Keratinocyte (primary cell): ENCODE data around the gene MAL. TPM values are rescaled to one million over a fixed set of nuclear protein-coding genes. Genes with fewer than 3 reads are reported as not detected.

Source experiments
- DNase-seq: peaks from one replicate; pipeline ENCODE4 v3.0.0-alpha.2; 2011; ENCODE audit warnings: low read depth, missing footprints, low spot score
- FAIRE-seq: peaks from 2 replicates; lab custom pipeline; 2011; peaks lifted over from hg19 to GRCh38; lab: Jason Lieb, UNC
- H2AFZ ChIP-seq: 2 replicates; pipeline ENCODE4 v1.6.0; 2012; ENCODE audit warnings: low read length, control low read depth, inconsistent platforms; ENCODE audit not compliant: control insufficient read depth
- H3K27ac ChIP-seq: 2 replicates; pipeline ENCODE4 v1.5.1; 2011; ENCODE audit warnings: low read length; ENCODE audit not compliant: control insufficient read depth, insufficient read depth
- H3K27me3 ChIP-seq: 3 replicates; pipeline ENCODE4 v1.6.0; 2011; ENCODE audit warnings: low read length; ENCODE audit not compliant: control insufficient read depth, insufficient read depth; ENCODE audit errors: extremely low read depth
- H3K36me3 ChIP-seq, 2 experiments: 2 replicates in 1 of 2; 3 replicates in 1 of 2; pipeline ENCODE4 v1.5.1; 2011; ENCODE audit warnings: low read length in 2 of 2, mild to moderate bottlenecking in 1 of 2; ENCODE audit not compliant: control insufficient read depth in 2 of 2, insufficient read depth in 2 of 2; ENCODE audit errors: extremely low read depth in 1 of 2
- H3K4me1 ChIP-seq: 3 replicates; pipeline ENCODE4 v1.5.1; 2011; ENCODE audit warnings: low read length; ENCODE audit not compliant: control insufficient read depth, insufficient read depth; ENCODE audit errors: extremely low read depth
- H3K4me2 ChIP-seq: 3 replicates; pipeline ENCODE4 v1.6.0; 2011; ENCODE audit warnings: low read depth, low read length; ENCODE audit not compliant: control insufficient read depth, insufficient read depth; ENCODE audit errors: extremely low read depth
- H3K4me3 ChIP-seq, 3 experiments: fragments of 200-600 bp in 1 of 3; sonication (generic) in 1 of 3; 2 replicates in 2 of 3; 3 replicates in 1 of 3; pipeline ENCODE4 v1.5.1; 2011 to 2016; ENCODE audit warnings: low read length in 3 of 3, mild to moderate bottlenecking in 3 of 3, control low read depth in 2 of 3, inconsistent platforms in 1 of 3, low read depth in 1 of 3, mixed read lengths in 1 of 3, mixed run types in 1 of 3, moderate library complexity in 1 of 3; ENCODE audit not compliant: control insufficient read depth in 2 of 3, insufficient read depth in 2 of 3; ENCODE audit errors: extremely low read depth in 1 of 3
- H3K79me2 ChIP-seq: 2 replicates; pipeline ENCODE4 v1.6.0; 2012; ENCODE audit warnings: low read length; ENCODE audit not compliant: control insufficient read depth, insufficient read depth
- H3K9ac ChIP-seq: 3 replicates; pipeline ENCODE4 v1.6.0; 2011; ENCODE audit warnings: low read length; ENCODE audit not compliant: control insufficient read depth, insufficient read depth; ENCODE audit errors: extremely low read depth
- H3K9me1 ChIP-seq: 3 replicates; pipeline ENCODE4 v1.6.0; 2011; ENCODE audit warnings: low read length; ENCODE audit not compliant: control insufficient read depth, insufficient read depth; ENCODE audit errors: extremely low read depth
- H3K9me3 ChIP-seq: 2 replicates; pipeline ENCODE4 v1.5.1; 2012; ENCODE audit warnings: low read depth, low read length; ENCODE audit not compliant: control insufficient read depth
- H4K20me1 ChIP-seq: 3 replicates; pipeline ENCODE4 v1.6.0; 2011; ENCODE audit warnings: low read length; ENCODE audit not compliant: control insufficient read depth, insufficient read depth; ENCODE audit errors: extremely low read depth
- EZH2 ChIP-seq: IDR thresholded peaks from one replicate; pipeline ENCODE4 v1.6.1; 2012; ENCODE audit warnings: inconsistent platforms, mild to moderate bottlenecking, low read length, moderate library complexity
- dilution Hi-C: fragments of 300-500 bp; cut with MboI; formaldehyde crosslinking; loops from one replicate; pipeline ENCODE4 v1.7.0; 2020; ENCODE audit warnings: low sequenced_read_pairs; ENCODE audit not compliant: extremely low pct_ligation_motif_present
- polyA plus RNA-seq, 5 experiments: library from polyadenylated mRNA; depleted of rRNA in 3 of 5; stranded (reverse) in 3 of 5; stranded (forward) in 1 of 5; unstranded in 1 of 5; fragments of >200 nt; gene quantifications; 1 replicate in 1 of 5; 2 replicates in 3 of 5; 3 replicates in 1 of 5; pipeline versions ENCODE4 v1.2.1 to v1.2.3, GENCODE V29; 2011 to 2012; ENCODE audit warnings: missing spikeins in 2 of 5, low read depth in 1 of 5, low replicate concordance in 1 of 5
- TF ChIP-seq, protein P1 (sequence below), 3 experiments: IDR thresholded peaks in 1 of 3; conservative IDR thresholded peaks in 1 of 3; optimal IDR thresholded peaks in 1 of 3; 2 replicates in 2 of 3; 3 replicates in 1 of 3; pipeline versions ENCODE3 to v1.5.1; 2011; ENCODE audit warnings: low read length in 3 of 3, mild to moderate bottlenecking in 3 of 3, moderate library complexity in 2 of 3, control low read depth in 1 of 3, inconsistent platforms in 1 of 3; ENCODE audit not compliant: insufficient read depth in 2 of 3; ENCODE audit errors: extremely low read depth in 1 of 3

The MAL gene
- polyA plus RNA-seq, 1 donor (not counting 4 experiments of a cell fraction or from before 2014, with no cell fraction given): not detected

DNA sequence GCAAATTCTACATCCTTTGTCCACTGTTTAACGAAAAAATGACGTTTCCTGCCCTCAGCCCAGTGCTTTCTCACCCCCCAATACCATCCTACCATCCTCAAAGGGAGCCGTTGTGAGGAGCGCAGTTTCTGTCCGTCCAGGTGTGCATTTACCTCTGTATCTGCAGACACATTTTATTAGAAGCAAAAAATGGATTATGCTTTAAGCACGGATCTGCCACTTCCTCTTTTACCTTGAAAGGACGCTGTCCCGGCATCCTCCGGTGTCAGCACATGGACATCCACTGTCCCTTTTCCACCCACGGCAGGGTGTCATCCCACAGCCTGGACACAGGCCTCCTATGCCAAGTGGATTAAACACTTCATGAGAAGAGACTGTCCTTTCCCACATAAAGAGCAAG lies 7.2 kb upstream of the MAL start:
- DNase-seq: no peak
- Histone ChIP-seq H3K4me1 (no peaks in the 10 kb centered on the region), H3K36me3 (no peaks in the 10 kb centered on the region), H3K79me2 (no peaks in the 10 kb centered on the region), H3K9me1 (no peaks in the 10 kb centered on the region), H3K4me2 (no peak overlapping the region), H3K27me3 (peaks cover 11% of the 10 kb centered on the region), H2AFZ (no peak overlapping the region), H3K9me3 (no peaks in the 10 kb centered on the region), H3K27ac (no peak overlapping the region), H3K9ac (no peak overlapping the region), H3K4me3 (no peak overlapping the region), H4K20me1 (no peaks in the 10 kb centered on the region)
- FAIRE-seq: no peak
- dilution Hi-C loops: no loop called here
- TF ChIP-seq EZH2: no peak
- TF ChIP-seq, protein P1, sequence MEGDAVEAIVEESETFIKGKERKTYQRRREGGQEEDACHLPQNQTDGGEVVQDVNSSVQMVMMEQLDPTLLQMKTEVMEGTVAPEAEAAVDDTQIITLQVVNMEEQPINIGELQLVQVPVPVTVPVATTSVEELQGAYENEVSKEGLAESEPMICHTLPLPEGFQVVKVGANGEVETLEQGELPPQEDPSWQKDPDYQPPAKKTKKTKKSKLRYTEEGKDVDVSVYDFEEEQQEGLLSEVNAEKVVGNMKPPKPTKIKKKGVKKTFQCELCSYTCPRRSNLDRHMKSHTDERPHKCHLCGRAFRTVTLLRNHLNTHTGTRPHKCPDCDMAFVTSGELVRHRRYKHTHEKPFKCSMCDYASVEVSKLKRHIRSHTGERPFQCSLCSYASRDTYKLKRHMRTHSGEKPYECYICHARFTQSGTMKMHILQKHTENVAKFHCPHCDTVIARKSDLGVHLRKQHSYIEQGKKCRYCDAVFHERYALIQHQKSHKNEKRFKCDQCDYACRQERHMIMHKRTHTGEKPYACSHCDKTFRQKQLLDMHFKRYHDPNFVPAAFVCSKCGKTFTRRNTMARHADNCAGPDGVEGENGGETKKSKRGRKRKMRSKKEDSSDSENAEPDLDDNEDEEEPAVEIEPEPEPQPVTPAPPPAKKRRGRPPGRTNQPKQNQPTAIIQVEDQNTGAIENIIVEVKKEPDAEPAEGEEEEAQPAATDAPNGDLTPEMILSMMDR (optimal IDR thresholded peaks at IDR 0.05 in 1 of 3, IDR thresholded peaks at IDR 0.05 in 1 of 3, conservative IDR thresholded peaks at IDR 0.05 in 1 of 3; ENCODE audit: extremely low read depth in 1 of 3, insufficient read depth in 2 of 3, low read length in 3 of 3): no peak

DNA sequence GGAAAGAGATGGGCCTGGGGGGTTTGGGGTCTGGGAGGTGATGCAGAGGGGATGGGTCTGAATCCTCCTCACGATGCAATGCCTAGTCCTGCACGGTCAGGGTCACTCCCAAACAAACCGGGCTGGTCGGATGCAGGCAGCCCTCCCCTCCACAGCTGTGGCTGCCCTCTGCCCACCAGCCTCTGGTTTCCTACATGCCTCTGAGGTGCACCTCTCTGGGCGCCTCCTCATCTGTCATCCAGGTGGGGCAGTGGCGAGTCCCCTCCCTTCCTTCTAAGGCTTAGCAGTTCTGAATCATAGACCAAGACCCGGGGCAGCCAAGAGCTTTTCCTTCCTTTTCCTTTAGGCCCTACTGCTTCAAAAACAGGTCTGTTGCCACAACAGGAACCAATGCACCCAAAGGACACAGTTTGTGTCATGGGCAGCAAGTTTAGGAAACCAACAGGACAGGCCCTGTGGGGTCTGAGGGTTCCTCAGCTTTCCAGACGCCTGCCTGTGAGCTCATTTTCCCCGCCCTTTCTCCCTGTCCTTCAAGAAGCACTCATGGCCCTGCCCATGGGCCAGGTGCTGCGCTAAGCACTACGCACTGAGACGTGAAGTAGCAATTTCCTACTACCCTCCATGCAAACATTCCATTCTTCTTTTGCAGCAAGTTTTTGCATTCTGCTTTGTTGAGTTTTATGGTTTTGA lies 6.5 kb upstream of the MAL start:
- Histone ChIP-seq H3K9ac (no peak overlapping the region), H3K36me3 (no peaks in the 10 kb centered on the region), H3K4me2 (no peak overlapping the region), H3K79me2 (no peaks in the 10 kb centered on the region), H3K27me3 (peaks cover 18% of the 10 kb centered on the region), H3K4me1 (no peaks in the 10 kb centered on the region), H3K9me3 (no peaks in the 10 kb centered on the region), H4K20me1 (no peaks in the 10 kb centered on the region), H3K9me1 (no peaks in the 10 kb centered on the region), H3K4me3 (no peak overlapping the region), H3K27ac (no peak overlapping the region), H2AFZ (no peak overlapping the region)
- TF ChIP-seq EZH2: no peak
- TF ChIP-seq, protein P1 (optimal IDR thresholded peaks at IDR 0.05 in 1 of 3, IDR thresholded peaks at IDR 0.05 in 1 of 3, conservative IDR thresholded peaks at IDR 0.05 in 1 of 3; ENCODE audit: extremely low read depth in 1 of 3, insufficient read depth in 2 of 3, low read length in 3 of 3): no peak
- DNase-seq: no peak
- dilution Hi-C loops: no loop called here
- FAIRE-seq: no peak
